ENCODE measurements around the gene SHC3.

Gene SHC3

DNA sequence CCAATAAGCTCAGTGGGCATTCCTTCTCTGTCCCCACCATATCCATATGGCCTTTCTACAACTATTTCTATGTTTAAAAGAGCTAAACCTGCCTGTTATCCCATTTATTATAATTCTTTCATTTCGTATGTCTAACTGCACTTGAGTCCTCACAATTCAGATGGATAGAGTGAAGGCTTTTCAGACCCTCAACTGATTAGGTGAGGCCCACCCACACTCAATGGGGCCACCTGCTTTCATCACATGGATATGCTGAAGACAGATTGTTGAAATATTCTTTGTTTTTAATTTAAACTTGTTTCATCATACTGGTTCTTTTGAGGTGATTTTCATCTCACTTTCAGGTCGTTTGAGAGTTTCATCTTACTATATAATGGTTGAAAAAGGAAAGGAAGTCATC lies 193.0 kb downstream of the SHC3 start:
- TF ChIP-seq, protein P1, sequence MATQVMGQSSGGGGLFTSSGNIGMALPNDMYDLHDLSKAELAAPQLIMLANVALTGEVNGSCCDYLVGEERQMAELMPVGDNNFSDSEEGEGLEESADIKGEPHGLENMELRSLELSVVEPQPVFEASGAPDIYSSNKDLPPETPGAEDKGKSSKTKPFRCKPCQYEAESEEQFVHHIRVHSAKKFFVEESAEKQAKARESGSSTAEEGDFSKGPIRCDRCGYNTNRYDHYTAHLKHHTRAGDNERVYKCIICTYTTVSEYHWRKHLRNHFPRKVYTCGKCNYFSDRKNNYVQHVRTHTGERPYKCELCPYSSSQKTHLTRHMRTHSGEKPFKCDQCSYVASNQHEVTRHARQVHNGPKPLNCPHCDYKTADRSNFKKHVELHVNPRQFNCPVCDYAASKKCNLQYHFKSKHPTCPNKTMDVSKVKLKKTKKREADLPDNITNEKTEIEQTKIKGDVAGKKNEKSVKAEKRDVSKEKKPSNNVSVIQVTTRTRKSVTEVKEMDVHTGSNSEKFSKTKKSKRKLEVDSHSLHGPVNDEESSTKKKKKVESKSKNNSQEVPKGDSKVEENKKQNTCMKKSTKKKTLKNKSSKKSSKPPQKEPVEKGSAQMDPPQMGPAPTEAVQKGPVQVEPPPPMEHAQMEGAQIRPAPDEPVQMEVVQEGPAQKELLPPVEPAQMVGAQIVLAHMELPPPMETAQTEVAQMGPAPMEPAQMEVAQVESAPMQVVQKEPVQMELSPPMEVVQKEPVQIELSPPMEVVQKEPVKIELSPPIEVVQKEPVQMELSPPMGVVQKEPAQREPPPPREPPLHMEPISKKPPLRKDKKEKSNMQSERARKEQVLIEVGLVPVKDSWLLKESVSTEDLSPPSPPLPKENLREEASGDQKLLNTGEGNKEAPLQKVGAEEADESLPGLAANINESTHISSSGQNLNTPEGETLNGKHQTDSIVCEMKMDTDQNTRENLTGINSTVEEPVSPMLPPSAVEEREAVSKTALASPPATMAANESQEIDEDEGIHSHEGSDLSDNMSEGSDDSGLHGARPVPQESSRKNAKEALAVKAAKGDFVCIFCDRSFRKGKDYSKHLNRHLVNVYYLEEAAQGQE (IDR thresholded peaks at IDR 0.05; ENCODE audit: insufficient read depth in 1 of 2, low read depth in 2 of 2, low read length in 2 of 2) = no peak
- TF ChIP-seq SIN3A (IDR thresholded peaks at IDR 0.05; ENCODE audit: borderline replicate concordance, insufficient read depth, low read length) (no peak), TAF1 (IDR thresholded peaks at IDR 0.05; ENCODE audit: borderline replicate concordance, insufficient read depth, low read length) (no peak), POLR2AphosphoS5 (IDR thresholded peaks at IDR 0.05; ENCODE audit: low read depth, low read length) (no peak), FOXP2 (optimal IDR thresholded peaks at IDR 0.05; ENCODE audit: borderline replicate concordance, extremely low read depth, extremely low read length, insufficient read depth) (no peak)

DNA sequence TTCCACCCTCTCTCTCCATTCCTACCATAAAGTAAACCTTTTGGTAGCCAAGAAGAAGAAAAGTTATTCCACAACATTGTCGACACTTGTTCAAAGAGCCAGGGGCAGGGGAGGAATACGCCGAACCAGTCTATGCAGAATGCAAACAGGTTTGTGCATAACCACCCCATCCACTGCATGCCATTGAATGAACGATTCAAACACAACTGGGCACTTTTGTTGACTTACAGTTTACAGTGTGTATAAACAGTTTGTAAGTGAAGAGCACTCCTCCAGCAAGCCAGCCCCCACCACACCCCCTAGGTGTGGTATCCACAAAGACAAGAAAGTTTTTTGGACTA lies 194.1 kb downstream of the SHC3 start:
- no peak for TF ChIP-seq POLR2AphosphoS5 (IDR thresholded peaks at IDR 0.05; ENCODE audit: low read depth, low read length)
- no peak for TF ChIP-seq TAF1 (IDR thresholded peaks at IDR 0.05; ENCODE audit: borderline replicate concordance, insufficient read depth, low read length)
- TF ChIP-seq SIN3A (IDR thresholded peaks at IDR 0.05; ENCODE audit: borderline replicate concordance, insufficient read depth, low read length) = no peak
- TF ChIP-seq FOXP2 (optimal IDR thresholded peaks at IDR 0.05; ENCODE audit: borderline replicate concordance, extremely low read depth, extremely low read length, insufficient read depth) = no peak
- TF ChIP-seq, protein P1 (IDR thresholded peaks at IDR 0.05; ENCODE audit: insufficient read depth in 1 of 2, low read depth in 2 of 2, low read length in 2 of 2) = no peak

DNA sequence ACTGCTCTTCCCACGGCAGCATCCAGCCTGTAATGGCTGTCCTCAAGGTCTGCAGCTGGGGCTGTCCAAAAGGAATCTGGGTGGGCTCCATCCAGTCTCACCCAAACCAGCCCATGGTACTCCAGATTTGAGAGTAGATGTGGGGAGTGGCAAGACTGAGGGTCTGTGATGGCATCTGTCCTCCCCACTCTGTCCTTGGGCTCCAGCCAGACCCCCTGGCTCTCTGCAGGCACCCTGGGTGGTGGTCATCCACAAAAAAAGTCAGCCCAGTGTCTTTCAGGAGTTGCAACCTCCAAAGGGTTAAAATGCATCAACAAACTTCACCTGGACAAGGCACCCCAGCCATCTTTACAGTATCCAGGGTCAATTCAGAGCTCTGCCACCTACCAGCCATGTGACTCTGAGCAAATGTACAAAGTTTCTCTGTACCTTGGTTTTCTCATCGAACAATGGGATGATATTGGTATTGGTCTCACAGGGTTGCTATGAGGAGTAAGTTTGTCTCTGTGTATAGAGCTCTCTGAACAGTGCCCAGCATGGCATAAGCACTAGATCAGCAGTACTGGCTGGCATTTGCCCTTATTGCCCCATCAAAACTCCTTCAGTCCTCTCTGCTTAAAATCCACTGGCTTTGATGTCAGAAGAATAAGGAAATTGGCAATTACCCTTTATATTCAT lies 194.6 kb downstream of the SHC3 start:
- no peak for TF ChIP-seq SIN3A (IDR thresholded peaks at IDR 0.05; ENCODE audit: borderline replicate concordance, insufficient read depth, low read length)
- TF ChIP-seq POLR2AphosphoS5 (IDR thresholded peaks at IDR 0.05; ENCODE audit: low read depth, low read length) = no peak
- TF ChIP-seq FOXP2 (optimal IDR thresholded peaks at IDR 0.05; ENCODE audit: borderline replicate concordance, extremely low read depth, extremely low read length, insufficient read depth) = no peak
- no peak for TF ChIP-seq TAF1 (IDR thresholded peaks at IDR 0.05; ENCODE audit: borderline replicate concordance, insufficient read depth, low read length)
- TF ChIP-seq, protein P1 (IDR thresholded peaks at IDR 0.05; ENCODE audit: insufficient read depth in 1 of 2, low read depth in 2 of 2, low read length in 2 of 2) = no peak

DNA sequence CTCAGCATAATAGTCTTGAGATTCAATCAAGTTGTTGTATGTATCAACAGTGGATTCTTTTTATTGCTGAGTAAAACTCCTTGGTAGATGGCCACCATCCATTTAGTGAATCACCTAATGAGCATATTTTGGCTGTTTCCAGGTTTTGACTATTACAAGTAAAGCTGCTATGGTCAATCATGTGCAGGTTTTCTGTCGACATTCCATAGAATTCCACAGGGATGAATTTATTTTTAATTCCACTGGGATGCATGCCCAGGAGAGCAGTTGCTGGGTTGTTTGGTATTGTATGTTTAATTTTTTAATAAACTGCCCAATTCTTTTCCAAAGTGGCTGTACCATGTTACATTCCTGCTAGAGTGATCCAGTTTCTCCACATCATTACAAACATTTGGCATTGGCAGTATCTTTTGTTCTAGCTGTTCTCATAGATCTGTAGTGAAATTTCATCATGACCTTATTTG lies 197.8 kb downstream of the SHC3 start:
- TF ChIP-seq, protein P1 (IDR thresholded peaks at IDR 0.05; ENCODE audit: insufficient read depth in 1 of 2, low read depth in 2 of 2, low read length in 2 of 2) = no peak
- TF ChIP-seq FOXP2 (optimal IDR thresholded peaks at IDR 0.05; ENCODE audit: borderline replicate concordance, extremely low read depth, extremely low read length, insufficient read depth) (no peak), TAF1 (IDR thresholded peaks at IDR 0.05; ENCODE audit: borderline replicate concordance, insufficient read depth, low read length) (no peak), SIN3A (IDR thresholded peaks at IDR 0.05; ENCODE audit: borderline replicate concordance, insufficient read depth, low read length) (no peak), POLR2AphosphoS5 (IDR thresholded peaks at IDR 0.05; ENCODE audit: low read depth, low read length) (no peak)
